ENCODE data around the gene MYL3.

MYL3 gene

DNA sequence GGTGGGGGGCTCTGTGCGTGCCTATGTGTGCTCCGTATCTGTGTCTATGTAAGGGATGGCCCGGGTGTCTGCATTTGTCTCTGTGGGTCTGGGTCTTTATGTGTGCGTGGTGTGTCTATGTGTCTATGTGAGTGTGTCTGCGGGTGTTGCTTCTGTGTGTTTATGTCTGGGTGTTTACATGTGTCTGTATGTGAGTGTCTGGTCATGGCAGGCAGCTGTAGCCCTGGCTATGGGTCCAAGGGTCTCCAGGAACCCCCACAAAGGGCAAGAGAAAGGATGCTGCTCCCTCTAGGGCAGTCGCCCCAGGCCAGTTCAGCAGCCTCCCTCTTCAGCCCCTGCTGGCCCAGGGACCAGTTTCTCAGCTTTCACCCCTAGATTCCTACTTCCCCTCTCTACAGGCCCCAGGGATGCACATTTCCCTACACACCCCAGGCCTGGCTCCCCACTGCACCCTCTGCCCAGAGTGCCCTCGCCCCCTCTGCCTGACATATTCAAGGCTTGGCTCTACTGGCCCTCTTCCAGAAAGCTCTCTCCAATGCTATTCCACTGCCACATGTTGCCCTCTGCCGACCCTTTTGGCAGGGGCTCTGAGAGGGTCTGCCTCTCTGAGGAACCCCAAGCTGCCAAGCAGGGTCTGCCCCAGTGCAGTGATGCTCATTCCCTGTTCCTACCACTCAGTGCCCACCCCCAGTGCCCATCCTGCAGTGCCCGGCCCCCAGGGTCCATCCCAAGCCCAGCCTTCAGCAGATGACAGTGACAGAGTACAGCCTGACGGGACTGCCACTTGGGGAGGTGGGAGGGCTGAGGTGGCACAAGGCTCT, 1.0 kb upstream of the MYL3 start:
- DNase-seq, result no peak

DNA sequence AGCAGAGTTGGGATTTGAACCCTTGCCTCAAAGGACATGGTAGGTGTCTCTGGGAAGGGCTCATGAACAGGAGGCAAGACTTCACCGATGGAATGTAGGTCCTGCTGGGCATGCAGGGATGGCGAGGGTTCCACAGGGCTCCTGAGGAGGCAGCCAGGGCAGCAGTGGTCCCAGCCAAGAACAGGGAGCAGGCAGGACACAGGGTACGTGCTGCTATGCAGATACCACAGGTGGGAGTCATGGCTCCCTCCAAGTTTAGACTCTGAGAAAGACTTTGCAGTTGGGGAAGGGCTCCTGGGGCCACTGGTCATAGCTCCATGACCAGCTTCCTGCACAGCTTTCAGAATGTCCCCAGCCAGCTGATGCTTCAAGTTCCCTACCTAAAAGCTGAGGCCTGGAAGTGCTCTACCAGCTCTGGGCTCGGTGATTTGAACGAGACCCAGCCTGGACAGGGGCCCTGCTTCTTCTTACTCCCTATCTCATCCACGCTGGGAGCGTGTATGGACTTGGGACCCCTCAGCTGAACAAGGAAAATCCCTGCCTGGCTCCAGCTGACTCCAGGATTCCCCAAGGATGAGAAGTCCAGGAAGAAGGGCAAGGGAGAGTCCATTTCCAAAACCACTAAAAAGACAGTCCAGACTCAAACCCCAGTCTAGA, 747 bp downstream of the MYL3 start:
- no peak for DNase-seq

DNA sequence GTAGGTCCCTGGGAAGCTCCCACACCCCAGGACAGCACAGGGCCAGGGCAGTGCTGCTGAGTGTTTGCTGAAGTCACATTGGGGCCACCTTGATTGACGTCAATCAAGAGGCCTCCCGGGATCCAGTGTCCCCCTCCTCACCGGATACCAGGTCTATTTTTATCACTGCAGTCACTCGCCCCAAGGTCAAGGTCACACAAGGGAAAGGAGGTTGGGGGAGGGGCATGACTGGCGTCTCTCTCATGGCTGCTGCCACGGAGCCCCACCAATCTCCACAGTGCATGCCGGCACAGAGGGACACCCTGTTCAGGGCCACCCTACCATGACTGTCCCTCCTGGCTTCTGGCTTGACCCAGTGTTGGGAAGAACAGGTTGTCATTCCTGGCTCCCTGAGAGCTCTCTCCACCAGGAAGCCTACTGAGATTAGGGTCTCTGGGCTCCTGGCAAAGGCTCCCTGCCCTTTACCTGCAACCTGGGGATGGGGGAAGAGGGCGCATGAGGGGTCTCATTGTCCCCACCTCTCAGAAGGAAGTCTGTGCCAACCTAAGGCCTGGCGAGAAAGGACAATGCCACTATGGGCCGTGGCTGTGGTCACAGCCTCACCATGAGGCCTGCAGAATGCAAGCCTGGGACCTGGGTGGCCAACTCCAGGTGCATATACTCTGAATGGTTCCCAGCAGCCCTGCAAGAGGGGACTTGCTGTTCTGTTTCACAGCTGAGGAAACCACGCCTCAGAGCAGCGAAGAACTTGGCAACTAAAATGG, 1.5 kb downstream of the MYL3 start:
- no peak for DNase-seq

DNA sequence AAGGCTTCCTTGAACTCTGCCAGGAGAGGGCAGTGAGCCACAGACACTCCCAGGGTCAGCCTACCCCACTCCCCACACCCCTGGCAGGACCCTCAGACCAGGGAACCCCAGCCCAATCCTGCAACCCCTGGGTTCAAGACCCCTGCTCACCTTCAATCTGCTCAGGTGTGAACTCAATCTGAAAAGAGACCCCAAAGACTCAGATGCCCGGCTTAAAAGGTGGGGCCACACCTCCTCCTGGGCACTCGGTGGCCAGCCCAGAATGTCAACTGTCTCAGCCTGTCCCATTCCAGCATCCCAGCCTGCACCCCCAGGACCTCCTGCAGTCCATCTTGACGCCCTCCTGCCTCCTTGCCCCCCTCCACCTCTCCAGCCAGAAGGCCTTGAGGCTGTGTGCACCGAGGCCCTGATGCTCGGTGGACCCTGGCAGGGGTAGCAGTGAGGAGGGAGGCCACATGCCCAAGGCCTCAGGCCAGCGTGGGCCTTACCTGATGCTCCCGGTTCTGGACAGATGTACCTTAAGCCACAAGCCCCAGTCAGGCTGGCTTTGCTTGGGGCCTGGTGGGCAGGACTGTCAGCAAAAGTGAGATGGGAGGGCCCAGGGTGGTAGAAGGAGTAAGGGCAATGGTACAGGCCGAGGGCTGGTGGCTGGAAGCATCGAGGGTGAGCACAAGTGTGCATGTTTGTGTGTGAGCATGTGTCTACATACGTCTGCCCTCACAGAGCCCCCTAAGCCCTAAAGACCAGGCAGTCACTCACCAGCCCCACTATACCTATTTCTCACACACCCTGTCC, 2.2 kb downstream of the MYL3 start:
- DNase-seq, result no peak

DNA sequence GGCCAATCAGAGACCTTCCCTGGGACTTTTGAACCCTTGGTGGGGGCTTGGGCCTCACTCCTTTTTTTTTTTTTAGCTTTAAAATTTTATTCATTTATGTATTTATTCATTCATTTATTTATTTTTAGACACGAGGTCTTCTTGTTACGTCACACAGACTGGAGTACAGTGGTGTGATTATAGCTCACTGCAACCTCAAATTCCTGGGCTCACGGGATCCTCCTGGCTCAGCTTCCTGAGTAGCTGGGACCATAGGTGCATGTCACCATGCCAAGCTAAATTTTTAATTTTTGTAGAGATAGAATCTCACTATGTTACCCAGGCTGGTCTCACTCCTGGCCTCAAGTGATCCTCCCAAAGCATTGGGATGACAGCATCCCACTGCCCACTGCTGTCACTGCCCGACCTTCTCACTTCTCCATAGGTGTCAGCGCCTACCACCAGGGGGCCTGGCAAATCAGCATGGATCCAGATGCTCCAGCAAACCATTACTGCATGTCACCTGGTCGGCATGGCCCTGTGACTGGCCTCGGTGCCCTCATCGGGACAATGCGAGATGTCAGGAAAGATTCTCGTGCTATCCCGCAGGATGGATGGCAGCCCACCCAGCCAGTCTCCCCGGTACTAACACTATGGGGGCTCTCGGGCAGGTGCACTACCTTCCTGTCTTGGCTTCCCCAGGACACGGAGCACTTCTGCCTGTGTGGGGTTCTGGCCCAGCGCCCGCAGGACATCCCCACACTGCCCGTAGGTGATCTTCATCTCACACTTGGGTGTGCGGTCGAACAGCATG, 3.0 kb downstream of the MYL3 start:
- no peak for DNase-seq

DNA sequence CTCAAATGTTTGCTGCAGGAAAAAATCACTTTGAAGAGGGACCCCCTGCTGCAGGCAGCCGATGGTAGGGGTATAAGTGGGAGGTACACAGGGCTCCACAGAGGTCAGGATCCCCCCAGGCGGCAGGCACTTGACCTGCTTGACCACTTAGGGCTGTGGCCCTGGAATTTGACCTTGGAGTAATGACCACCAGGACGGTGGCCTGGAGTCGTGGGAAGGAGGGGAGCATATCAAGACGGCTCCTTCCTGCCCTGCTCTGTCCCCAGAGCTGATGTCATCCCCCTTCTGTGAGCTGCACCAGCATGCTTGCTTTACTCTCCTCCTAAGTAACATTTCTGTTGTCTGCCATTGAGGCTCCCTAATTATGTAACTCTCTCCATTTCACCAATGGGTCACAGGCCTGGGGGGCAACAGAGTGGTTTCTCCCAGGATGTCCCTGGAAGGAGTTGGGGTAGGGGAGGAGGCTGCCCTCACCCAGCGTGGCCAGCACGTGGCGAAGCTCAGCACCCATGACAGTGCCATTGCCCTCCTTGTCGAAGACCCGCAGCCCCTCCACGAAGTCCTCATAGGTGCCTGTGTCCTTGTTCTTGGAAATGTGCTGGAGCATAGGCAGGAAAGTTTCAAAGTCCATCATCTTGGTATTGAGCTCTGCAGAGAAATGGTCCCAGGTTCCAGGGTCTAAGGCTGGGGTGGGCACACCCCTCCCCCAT, 4.1 kb downstream of the MYL3 start:
- no peak for DNase-seq

DNA sequence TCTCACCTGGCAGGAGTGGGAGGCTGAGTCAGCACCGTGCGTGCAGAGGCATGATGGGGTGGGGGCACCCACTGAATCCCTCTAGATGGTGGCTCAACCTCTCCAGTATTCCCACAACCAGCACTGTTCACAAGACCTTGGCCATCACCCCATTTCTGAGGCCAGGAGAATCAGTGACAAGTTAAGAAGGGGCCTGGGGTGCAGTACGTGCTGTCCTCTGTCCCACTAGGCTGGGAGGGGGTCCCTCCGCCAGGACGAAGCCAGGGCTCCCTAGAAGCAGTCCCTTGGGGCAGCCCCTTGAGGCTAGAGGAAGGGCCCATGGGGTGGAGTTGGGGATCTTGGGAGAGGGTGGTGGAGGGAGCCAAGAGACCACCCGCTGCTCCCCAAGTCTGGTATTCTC, 4.8 kb downstream of the MYL3 start:
- DNase-seq, result no peak

DNA sequence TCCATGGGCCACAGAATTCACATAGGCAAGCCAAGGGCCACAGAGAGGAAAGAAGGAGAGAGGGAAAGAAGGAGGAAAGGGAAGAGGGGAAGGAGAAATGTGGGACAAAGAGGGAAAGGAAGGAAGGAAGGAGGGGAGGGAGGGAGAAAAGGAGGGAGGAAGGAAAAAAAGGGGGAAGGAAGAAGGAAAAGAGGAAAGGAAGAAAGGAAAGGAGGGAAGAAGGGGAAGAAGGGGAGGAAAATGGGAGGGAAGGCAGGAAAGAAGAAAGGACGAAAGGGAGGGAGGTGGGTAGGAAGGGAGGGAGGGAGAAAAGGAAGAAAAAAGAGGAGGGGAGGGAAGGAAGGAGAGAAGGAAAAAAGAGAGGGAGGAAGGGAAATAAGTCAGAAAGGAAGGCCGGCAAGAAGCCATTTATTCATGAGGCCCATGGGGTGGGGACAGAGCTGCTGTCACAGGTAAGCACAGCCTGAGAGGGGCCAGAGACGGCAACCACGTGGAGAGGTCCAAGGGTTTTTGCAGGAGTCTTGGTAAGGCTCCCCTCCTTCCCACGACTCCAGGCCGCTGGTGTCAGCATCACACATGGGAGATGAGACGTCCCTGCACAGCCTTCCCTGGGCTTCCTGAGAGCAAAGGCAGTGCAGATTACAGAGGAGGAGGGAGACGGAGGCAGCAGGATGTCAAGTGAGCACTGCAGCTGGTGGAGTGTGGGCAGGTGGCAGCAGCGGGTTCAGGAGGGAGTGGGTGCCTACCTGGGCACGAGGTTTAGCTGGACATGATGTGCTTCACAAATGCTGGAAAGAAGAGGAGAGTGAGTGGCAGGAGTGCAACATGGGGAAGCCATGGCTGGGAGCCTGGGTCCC, 5.5 kb downstream of the MYL3 start:
- DNase-seq, result no peak

DNA sequence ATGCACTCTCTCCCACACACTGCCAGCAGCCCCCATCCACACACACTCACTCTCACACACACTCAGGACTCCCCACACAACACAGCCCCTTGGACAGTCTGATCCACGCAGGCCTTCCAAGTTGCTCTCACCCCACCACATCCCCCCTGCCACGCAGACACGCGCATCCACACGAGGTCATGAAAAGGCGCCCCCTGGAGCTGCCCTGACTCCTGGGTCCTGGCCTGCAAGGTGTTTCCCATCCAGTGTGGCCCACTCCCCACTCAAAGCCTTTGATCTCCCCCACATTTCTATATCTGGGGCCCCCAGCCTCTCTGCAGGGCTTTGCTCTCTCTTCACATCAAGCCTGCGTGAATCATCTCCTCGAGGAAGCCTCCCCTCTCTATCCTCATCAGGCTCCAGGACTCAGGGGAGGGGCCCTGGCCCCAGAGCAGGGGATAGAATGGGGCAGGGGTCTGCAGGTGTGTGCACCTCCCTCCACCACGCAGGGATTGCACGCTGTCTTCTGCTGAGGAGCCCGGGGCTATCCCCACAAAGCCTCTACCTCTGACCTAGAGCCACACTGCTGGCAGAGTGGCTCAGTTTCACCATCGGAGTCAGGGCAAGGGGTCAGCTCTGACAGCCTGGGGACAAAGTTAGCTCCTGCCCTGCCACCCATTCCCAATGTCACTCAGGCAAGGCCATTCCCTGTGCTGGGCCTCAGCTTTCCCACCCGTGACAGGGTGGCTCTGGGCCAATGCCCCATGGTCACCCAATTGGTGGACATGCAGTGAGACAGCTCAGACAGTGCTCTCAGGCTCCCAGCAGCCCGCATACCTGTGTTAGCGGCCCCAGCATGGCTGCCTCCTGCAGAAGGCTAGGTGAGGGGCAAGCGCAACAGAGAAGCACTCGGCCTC, 6.4 kb downstream of the MYL3 start:
- no peak for DNase-seq

DNA sequence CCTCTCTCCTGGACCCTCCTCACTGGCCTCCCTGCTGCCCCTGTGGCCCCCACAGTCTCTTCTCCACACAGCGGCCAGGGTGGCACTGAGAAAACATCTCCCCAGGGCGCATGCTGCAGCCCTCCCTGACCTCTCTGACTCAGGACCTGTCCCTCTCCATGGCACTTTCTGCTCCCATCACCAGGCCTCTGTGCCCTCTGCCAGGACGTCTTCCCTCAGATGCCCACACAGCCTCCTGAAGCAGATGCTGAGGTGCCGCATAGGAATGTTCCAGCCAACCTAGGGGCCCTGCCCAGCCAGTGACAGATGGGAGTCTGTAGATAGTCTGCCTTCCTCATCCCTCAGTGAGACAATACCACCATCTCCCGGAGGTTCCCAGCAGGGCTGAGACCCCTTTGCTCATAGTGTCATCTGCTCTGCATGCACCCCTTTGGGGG, 8.7 kb downstream of the MYL3 start:
- no peak for DNase-seq

DNA sequence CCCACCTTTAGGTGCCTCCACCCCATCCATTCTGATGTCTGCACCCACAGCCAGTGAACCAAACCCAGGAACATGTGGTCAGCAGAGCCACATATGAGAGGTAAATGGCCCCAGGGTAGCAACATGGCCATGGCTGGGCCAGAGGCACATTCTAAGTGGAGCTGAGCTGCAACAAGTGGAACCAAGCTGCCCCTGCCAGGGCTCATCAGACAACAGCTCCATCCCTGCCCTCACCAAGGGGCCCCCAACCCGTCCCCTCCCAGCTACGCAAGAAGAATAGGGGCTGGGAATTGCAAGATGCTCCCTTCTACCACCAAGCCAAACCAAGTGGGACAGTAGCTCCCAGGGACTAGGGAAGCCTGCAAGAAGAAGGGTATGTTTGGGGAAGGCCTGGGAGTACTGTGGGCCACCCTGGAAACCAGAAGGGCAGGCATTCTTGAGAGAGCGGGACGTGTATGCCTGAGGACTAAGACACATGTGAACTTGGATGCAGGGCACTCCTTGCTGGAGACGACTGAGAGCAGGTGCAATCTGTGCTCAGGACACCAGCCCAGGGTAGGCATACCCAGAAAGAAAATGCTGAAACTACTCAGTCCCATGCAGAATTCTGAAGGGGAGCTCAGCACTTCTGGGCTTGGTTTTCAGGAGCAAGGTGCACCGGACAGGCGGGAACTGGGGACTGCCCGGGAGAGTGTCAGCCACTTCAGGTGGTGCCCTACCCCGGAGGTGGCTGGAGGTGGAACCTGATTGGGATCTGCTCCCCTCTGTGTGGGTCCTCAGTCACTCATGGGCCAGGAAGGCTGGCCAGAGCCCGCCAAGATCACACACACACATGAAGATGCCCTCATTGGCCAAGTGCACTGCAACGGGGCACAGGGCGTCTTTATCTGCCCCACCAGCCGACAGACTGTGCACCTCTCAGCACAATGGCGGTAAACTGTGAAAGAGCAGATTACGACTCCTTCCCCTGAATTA, 9.5 kb downstream of the MYL3 start:
- no peak for DNase-seq

DNA sequence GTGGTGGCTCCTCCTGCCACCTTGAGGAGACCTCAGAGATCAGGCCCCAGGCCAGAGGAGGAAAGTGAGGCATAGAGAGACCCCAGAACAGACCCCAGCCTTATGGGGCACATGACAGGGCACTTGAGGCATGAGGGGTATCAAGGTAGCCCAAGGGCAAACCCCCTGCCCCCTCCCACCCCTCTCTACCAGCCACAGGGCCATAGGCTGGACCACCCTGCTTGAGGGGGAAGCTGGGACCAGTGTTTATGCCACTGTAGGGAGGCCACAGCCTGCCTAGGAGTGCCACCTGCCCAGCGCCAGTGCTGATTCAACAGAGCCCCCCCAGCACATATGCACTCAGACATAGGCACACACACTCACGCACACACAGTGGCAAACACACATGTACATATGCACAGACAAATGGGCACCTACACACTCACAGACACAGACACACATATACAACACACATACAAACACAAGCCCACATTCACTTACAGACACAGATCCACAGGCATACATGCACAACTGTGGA, 10.3 kb downstream of the MYL3 start:
- no peak for DNase-seq

DNA sequence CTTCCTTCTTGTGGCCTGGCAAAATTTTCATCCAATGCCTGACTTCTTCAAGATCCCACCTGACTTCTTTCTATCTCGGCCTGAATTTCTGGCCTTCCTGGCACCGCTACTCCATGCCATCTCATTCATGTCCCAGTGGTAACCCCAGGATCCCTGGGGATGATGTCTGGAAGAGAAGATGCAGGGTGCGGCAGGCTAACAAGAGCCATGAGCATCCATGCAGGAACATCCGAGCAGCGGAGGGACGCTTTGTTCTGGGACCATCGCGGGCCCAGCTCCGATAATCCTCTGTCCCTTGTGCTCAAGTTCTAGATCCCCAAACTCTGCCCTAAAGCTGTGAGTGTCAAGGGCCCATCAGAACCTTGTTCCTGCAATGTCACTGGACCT, 10.9 kb downstream of the MYL3 start:
- DNase-seq, result no peak

DNA sequence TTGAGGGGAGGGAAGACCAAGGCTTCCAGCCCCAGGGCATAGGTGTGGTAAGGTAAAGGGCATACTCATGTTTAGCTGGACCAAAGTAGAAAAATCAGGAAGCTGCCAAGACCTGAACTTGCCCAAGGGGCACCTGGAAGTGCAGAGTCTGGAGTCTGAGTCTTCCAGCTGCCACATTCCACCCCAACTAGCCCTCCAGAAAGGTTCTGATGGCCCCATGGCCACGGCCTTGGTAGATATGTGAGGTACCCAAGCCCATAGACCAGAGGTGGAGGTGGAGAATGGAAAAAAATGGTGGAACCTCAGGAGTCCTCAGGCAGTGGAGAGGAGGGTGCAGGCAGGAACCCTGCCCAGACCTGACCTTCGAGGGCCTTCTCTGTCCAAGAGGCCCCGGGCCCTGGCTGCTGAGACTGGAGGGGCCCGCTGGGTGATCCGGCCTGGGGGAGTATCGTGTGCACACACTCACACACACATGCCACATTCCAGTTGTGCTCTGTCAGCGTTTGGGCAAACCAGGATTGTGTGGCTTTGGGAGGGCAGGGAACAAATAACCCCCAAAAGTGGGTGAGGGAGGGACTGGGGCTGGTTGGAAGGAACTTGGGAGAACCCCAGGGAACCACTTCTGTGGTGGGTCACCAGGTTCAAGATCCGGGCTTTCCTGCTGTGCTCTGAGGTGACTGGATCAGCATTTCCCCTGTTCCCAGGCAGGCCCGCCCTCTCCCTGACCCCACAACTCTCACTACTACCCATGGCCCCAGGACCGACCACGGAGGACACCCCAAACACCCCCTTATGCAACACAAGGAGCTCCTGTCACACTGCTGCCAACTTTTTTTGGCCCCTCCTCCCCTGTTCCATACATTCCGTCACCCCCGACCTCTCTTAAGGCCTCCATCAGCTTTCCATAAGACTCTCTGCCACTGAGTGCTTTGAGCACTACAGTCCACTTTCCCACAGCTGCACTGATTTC, 11.6 kb downstream of the MYL3 start:
- no peak for DNase-seq

DNA sequence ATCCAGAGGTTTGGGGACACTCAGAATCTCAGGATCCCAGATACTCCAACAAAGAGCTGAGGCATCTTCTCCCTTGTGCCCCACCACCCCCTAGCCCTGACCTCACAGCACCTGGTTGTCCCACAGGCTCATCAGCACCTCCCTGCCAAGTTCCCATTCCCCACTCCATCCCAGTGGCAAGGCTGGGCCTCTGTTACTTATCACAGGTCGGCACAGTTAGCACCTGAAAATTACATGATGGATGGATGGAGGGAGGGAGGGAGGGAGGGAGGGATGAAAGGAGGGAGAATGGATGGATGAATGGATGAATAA, 12.8 kb downstream of the MYL3 start:
- no peak for DNase-seq

DNA sequence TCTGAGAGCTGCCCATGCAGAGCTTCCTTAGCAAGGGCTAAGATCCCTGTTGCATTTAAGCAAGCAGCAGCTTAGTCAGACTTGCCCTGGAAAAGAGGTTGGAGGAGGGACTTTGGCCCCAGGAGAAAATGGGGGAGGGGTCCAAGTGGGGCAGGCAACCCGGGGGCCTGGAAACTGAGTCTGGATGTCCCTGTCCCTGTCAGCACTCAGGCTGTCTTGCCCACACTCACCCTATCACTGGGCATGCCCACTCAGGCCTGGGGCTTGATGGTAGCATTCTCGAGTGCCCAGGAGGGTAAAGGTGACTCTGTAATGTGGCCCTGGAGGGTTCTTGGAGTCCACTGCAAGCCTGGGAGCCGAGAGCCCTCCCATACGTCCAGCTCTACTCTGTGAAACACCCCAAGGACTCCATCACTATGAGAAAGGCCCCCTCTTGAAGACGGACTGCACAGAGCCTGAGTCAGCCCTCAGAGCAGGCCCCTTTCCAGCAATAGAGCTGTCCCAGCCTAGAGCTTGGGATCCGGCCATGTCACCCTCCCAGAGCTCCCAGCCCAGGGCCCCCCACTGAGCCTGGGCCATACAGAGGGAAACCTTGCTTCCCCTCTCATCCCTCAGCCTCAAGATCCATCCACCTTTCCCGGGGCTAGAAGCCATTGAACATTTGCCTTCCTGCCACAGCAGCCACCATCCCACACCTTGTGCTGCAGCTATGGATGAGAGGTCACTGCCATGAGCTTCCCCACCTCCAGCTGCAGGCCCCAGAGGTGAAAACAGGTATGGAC, 13.4 kb downstream of the MYL3 start:
- no peak for DNase-seq
